GM18858 (cell line): ENCODE measurements around the gene C10orf62.
"Not testable (repeated sequence)": the region's sequence is repeated elsewhere in the genome, so short reads cannot be mapped to it uniquely, and the experiment has no call there.

ENCODE experiments used
- ATAC-seq: cut with Tn5 transposase; IDR thresholded peaks from one replicate; pipeline ENCODE4 v1.9.1; 2021; ENCODE audit not compliant: unreplicated experiment

C10orf62 gene

DNA sequence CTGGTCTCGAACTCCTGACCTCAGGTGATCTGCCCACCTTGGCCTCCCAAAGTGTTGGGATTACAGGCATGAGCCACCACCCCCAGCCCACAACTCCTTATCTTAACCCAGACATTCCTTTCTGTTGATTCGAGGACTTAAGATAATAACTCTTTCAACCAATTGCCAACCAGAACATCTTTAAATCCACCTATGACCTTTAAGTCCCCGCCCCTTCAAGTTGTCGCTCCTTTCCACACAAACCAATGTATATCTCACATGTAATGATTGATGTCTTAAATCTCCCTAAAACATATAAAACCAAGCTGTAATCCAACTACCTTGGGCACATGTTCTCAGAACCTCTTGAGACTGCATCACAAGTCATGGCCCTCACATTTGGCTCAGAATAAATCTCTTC lies 24.7 kb upstream of the C10orf62 start:
- no peak for ATAC-seq

GRCh38 chr10:97566336-97566996 lies 23.1 kb upstream of the C10orf62 start:
- ATAC-seq, result no peak

GRCh38 chr10:97567891-97568290 lies 21.6 kb upstream of the C10orf62 start:
- no peak for ATAC-seq

DNA sequence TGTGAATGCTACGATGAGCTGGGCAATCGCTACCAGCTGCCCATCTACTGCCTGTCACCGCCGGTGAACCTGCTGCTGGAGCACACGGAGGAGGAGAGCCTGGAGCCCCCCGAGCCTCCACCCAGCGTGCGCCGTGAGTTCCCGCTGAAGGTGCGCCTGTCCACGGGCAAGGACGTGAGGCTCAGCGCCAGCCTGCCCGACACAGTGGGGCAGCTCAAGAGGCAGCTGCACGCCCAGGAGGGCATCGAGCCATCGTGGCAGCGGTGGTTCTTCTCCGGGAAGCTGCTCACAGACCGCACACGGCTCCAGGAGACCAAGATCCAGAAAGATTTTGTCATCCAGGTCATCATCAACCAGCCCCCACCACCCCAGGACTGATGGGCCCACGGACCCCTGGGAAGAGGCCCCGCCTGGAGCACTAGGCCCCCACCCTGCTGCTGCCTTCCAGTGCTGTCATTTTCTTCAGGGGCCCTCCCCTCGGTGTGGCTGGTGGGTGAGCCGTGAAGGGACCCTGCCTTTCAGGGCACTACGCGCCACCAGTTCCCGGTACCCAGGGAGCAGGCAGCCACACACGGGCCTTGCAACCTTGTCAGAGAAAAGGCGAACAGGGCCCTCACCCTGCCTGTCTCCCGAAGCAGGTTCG lies 19.3 kb upstream of the C10orf62 start:
- no peak for ATAC-seq

- ATAC-seq, result no peak
Measured at GRCh38 chr10:97570789-97571471, 18.6 kb upstream of the C10orf62 start.

- ATAC-seq, result no peak
Measured at GRCh38 chr10:97571622-97572021, 17.9 kb upstream of the C10orf62 start.

- no peak for ATAC-seq
Measured at GRCh38 chr10:97572214-97572989, 17.1 kb upstream of the C10orf62 start, which contains the start of gene ANKRD2. TSS of gene ANKRD2 (plus strand) at chr10:97572779. CDS start at chr10:97572789, 10 bp downstream.

- ATAC-seq, result no peak
Measured at GRCh38 chr10:97573021-97573420, 16.5 kb upstream of the C10orf62 start.

- no peak for ATAC-seq
Measured at GRCh38 chr10:97573672-97574071, 15.8 kb upstream of the C10orf62 start.

- ATAC-seq, result no peak
Measured at GRCh38 chr10:97574374-97575126, 15.0 kb upstream of the C10orf62 start.

DNA sequence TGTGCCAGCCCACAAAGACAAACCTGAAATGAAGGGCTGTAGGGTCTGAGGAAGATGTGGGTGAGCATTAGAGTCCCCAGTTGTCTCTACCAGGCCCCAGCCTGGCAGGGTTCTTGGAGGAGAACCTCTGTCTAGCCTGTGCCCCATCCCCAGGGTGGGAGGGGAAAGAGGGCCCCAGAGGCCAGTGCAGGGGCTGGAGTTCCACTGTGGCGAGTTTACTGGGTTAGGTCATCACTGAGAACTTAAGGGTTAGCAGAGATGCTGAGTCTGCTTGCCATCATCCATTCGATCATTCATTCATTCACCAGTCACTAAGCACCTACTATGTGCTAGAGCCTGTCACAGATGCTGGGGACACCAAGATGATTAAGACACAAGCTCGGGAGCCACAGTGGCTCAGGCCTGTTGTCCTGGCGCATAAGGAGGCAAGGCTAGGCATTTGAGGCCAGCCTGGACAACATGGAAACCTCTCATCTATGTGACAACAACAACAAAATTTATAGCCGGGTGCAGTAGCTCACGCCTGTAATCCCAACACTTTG lies 14.3 kb upstream of the C10orf62 start:
- ATAC-seq, result no peak

DNA sequence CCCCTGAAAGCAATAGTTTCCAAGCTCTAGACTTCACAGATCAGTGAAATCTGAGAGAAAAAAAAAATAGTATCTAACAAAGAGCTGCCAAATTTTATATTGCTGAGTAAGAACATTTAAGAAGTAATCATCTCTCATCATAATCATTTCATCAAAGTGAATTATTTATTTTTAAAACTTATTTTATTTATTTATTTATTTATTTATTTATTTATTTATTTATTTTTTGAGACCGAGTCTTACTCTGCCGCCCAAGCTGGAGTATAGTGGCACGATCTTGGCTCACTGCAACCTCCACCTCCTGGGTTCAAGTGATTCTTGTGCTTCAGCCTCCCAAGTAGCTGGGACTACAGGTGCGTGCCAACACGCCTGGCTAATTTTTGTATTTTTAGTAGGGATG lies 13.0 kb upstream of the C10orf62 start:
- ATAC-seq, result not testable (repeated sequence)

DNA sequence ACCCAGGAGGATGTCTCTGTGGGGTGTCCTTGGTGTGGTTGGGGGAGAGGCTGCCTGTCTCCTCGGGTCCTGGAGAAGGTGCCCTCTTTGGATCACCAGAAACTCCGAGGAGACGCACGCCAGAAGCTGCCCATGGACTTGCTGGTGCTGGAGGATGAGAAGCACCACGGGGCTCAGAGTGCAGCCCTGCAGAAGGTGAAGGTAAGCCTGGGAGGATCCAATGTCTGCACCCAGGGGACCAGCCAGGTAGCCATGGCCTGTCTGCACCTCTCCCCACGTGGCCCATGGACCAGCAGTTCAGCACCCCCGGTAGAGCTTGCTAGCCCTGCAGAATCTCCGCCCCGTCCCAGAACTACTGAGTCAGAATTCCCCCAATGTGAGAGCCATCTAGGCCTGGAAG lies 11.8 kb upstream of the C10orf62 start:
- no peak for ATAC-seq

DNA sequence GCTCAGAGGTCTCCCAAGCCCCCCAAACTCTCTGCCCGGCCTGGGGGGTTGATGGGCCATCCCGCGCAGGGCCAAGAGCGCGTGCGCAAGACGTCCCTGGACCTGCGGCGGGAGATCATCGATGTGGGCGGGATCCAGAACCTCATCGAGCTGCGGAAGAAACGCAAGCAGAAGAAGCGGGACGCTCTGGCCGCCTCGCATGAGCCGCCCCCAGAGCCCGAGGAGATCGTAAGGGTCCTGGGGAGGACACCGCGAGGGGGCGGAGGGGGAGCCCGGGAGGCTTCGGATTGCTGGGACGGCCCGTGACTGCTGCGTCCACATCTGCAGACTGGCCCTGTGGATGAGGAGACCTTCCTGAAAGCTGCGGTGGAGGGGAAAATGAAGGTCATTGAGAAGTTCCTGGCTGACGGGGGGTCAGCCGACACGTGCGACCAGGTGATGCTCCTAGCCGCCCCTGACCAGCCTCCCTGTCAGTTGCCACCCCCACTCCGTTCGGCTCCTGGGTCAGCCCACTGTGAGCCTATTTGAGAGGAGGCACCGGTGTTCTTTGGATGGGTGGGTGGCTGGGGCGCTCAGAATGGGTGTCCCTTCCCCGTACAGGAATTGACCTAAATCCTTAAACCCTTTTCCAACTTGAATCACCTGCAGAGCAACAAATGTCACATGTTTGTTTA lies 11.2 kb upstream of the C10orf62 start:
- ATAC-seq, result no peak

DNA sequence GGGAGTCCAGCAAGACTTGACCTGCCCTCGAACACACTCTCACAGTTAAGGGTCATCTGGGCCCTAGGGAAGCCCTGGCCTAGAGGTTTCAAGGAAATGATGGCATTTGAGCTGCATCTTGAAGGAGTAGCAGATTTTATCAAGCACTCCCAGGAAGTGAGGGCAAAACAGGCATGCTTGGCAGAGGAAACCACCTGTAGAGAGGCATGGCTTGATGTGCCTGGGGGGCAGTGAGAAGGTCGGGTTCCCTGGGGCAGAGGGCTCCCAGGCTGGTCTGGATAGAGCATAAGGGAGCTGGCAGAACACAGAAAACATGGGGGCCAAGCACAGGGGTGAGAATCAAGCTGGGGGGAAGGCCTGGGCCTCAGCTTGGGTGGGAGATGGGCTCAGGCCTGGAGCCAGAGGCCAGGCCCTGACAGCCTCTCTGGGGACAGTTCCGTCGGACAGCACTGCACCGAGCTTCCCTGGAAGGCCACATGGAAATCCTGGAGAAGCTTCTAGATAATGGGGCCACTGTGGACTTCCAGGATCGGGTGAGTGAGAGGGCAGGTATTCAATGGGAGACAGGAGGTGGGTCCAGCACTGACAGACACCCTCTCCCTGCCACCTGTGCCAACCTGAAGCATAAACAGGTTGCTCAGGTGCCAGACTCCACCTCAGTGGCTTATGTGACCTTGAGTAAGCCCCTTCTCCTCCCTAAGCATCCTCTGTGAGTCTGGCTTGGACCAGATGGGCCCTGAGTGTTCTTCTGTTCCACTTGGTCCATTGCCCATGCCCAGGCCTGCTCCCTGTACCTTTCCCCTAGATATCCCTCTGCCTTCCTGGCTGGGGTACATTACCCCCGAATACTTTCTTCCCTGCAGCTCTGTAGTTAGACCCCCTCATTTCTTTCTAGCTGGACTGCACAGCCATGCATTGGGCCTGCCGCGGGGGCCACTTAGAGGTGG lies 8.8 kb upstream of the C10orf62 start:
- no peak for ATAC-seq

- no peak for ATAC-seq
Measured at GRCh38 chr10:97582169-97582568, 7.4 kb upstream of the C10orf62 start.

- no peak for ATAC-seq
Measured at GRCh38 chr10:97583476-97583875, 6.0 kb upstream of the C10orf62 start.

DNA sequence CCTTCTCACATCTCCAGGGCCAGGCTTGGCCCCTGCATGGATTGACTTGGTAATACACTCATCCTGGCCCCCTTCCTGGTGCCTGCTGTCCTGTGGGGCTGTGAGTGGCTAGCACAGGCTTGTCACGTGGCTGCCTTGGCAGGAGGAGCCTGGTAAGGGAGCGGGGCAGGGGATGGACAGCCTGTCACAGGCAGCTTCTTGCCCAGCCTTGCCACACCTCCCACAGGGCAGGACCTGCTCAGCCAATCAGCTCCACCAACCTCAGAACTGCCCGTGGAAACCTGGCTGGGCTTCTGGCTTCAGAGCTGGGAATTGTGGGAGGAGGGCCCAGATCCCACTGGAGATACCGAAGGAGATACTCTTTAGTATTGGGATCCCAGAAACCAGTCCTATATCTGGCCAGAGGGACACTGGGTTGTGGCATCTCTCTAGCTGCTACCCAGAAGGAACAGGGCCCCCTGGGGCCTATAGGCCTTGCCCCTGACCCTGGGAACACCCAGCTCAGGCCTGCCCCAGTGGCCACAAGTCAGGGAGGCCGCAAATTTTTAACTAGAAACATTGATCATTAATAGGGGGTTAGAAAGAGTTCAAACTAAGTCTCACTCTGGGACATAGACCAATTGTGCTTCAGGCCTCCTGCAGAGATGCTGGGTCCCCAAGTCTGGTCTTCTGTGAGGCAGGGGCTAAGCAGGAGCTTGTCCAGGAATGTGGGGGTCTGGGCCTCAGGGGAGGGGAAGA lies 5.3 kb upstream of the C10orf62 start, which contains the start of gene HOGA1:
Gene HOGA1, plus strand, starts transcription at position 330 of the 738 bp plus-strand sequence. Its CDS starts 315 bp downstream, at position 645.
- no peak for ATAC-seq
